ENCODE measurements around the gene PLEKHA6.

Gene PLEKHA6

DNA sequence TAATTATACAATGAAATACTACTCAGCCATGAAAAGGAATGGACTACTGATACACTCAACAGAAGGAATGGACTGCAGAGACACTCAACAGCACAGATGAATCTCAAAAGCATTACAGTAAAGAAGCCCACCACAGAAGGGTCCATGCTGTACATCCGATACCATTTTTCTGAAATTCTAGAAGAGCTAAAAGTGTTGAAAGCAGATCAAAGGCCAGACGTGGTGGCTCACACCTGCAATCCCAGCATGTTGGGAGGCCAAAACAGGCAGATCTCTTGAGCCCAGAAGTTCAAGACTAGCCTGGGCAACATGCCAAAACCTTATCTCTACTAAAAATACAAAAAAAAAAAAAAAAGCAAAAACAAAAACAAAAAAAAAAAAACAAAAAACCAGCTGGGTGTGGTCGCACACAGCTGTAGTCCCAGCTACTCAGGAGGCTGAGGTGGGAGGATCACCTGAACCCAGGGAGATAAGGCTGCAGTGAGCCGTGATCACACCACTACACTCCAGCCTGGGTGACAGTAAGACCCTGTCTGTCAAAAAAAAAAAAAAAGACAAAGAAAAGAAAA is 36.4 kb upstream of the PLEKHA6 start:
- no peak overlapping the region for H3K4me3 Mint-ChIP-seq
- H3K36me3 Mint-ChIP-seq (ENCODE audit: low read depth), result peaks cover 25% of the 10 kb centered on the region
- H3K9me3 Mint-ChIP-seq, result no peaks in the 10 kb centered on the region
- peaks cover 6% of the 10 kb centered on the region for H3K4me1 Mint-ChIP-seq (ENCODE audit: low read depth)
- H3K27me3 Mint-ChIP-seq (ENCODE audit: low read depth), result no peaks in the 10 kb centered on the region
- H3K27ac Mint-ChIP-seq, result no peak overlapping the region

DNA sequence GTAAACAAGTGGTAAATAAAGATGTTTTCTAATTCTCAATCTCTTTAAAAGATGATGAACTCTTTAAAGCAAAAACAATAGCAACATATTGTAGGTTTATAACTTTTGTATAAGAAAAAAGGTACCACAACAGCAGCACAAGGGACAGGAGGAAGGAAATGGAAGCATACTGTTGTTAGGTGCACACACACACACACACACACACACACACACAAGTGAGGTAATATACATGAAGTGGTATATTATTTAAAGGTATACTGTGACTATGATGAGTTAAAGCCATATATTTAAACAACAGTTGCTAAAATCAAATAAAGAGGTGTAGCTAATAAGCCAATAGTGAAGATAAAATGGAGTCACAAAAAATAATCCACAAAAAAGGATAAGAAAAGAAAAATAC is 31.9 kb upstream of the PLEKHA6 start:
- no peaks in the 10 kb centered on the region for H3K9me3 Mint-ChIP-seq
- H3K27ac Mint-ChIP-seq, result no peak overlapping the region
- H3K4me3 Mint-ChIP-seq, result no peak overlapping the region
- H3K27me3 Mint-ChIP-seq (ENCODE audit: low read depth), result no peaks in the 10 kb centered on the region
- H3K4me1 Mint-ChIP-seq (ENCODE audit: low read depth), result peaks cover 1% of the 10 kb centered on the region
- H3K36me3 Mint-ChIP-seq (ENCODE audit: low read depth), result peaks cover 11% of the 10 kb centered on the region

DNA sequence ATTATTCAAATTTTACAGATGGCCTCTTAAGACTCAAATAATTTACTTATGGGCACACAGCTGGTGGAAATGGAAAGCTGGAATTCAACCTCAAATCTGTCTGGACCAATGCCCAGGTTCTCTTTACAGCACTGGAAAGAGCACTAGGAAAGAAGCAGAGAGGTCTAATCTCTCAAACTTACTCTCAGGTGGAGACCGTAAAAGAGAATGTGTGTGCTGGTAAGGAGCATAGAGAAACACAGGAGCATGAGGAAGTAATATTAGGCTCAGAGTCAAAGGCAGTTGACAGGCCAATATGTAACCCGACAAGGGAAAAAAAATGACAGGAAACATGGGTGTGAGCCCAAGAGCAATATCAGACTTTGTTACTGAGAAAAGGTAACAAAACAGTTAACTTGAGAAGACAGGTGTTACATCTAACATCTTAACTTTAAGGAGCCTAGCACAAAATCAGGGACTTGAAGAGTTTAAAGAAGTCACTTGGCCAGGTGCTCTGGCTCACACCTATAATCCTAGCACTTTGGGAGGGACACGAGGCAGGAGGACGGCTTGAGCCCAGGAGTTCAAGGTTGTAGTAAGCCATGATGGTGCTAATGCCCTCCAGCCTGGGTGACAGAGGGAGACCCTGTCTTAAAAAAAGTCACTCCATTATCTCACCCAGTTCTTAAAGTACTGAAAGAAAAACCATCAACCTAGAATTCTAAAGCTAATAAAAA is 31.2 kb upstream of the PLEKHA6 start:
- Mint-ChIP-seq H3K4me3 (no peak overlapping the region), H3K27ac (no peak overlapping the region), H3K4me1 (ENCODE audit: low read depth) (peaks cover 1% of the 10 kb centered on the region), H3K9me3 (no peaks in the 10 kb centered on the region), H3K27me3 (ENCODE audit: low read depth) (no peaks in the 10 kb centered on the region), H3K36me3 (ENCODE audit: low read depth) (peaks cover 9% of the 10 kb centered on the region)

DNA sequence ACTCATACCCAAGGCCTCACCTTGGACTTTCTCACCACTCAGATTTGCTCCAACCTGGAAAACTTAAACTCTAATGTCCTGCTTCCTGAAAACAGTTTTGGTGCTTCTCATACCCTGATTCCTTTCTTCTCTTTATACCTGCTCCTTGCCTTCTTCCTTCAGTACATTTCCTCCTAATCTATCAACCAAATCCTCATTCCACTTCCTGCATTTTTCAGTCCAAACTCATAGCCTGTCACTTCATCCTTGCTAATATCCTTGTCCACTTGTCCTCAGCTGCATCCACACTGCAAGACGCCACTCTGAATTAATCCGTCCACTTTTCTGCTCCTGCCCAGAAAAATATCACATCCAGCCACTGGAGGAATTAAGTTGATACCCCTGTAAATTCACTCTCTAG is 26.0 kb upstream of the PLEKHA6 start:
- H3K36me3 Mint-ChIP-seq (ENCODE audit: low read depth), result peaks cover 2% of the 10 kb centered on the region
- H3K4me1 Mint-ChIP-seq (ENCODE audit: low read depth), result peaks cover 2% of the 10 kb centered on the region
- H3K27me3 Mint-ChIP-seq (ENCODE audit: low read depth), result peaks cover 6% of the 10 kb centered on the region
- H3K27ac Mint-ChIP-seq, result no peak overlapping the region
- H3K4me3 Mint-ChIP-seq, result no peak overlapping the region
- H3K9me3 Mint-ChIP-seq, result no peaks in the 10 kb centered on the region

DNA sequence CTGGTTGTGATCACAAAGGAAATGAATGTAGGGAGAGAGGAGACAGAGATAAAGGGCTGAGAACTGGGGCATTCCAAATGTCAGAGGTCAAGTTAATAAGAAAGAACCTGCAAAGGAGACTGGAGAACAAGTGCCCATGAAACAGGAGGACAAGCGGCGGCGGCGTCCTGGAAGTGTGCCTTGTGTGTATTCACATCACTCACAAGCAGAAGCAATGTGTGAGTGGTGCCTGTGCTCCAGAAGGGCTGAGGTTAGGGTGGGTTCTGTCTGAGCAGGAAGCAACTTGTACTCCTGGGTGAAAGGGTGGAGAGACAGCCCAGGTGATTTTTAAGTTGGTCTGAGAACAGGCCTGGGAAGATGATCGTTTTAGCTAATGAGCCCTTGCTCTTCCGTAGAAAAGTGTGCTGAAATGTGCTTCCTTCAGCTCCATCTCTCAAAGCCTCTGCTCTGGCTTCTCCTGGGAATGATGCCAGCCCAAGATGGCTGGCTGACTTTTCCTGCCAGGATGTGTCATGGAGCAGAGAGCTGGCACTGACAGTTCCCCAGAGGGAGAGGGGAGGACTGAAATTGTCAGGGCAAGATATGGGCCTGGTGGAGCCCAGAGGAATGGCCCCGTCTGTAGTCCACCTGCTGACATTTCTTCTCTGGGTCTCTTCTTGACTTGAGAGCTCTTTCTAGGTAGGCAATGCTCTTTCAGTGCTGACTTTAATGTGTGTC is 25.1 kb upstream of the PLEKHA6 start:
- Mint-ChIP-seq H3K4me1 (ENCODE audit: low read depth) (peaks cover 2% of the 10 kb centered on the region), H3K27me3 (ENCODE audit: low read depth) (peaks cover 15% of the 10 kb centered on the region), H3K4me3 (no peak overlapping the region)

DNA sequence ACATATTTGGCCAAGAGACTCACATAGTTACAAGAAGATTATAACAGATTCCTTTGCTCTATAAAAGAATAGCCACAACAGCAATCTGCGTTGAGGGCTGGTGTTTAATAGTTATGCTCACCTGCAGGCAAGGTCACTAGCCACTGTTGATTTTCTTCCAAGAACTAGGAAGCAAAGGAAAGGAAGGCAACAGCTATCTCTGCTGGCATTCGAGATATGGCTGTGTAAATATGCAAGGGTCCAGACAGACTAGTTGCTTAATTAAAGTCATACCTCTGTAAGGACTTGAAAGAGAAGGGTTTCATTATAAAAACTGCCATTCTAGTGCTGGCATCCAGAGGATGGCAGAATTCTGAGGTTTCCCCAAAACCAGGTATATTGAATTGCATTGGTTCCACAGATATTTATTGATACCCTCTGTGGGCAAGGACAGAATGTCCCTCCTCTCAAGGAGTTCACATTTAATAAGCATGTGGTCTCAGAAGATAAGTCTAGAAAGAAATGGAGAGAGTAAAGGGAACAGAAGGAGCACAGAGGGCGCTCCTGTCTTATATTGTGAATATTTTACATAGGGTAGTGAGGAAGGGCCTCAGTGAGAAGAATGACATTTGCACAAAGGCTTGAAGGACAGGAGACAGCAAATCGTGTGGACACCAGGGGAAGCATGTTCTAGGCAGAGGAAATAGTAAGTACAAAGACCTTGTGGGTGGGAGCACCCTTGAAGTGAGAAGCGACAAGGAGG is 23.6 kb upstream of the PLEKHA6 start:
- Mint-ChIP-seq H3K27ac (no peak overlapping the region), H3K27me3 (ENCODE audit: low read depth) (peaks cover 29% of the 10 kb centered on the region), H3K9me3 (no peaks in the 10 kb centered on the region), H3K36me3 (ENCODE audit: low read depth) (no peaks in the 10 kb centered on the region), H3K4me1 (ENCODE audit: low read depth) (peaks cover 2% of the 10 kb centered on the region), H3K4me3 (no peak overlapping the region)

More for the DNA sequence above, 25.1 kb upstream of the PLEKHA6 start:
- no peak overlapping the region for H3K27ac Mint-ChIP-seq
- no peaks in the 10 kb centered on the region for H3K9me3 Mint-ChIP-seq
- no peaks in the 10 kb centered on the region for H3K36me3 Mint-ChIP-seq (ENCODE audit: low read depth)

DNA sequence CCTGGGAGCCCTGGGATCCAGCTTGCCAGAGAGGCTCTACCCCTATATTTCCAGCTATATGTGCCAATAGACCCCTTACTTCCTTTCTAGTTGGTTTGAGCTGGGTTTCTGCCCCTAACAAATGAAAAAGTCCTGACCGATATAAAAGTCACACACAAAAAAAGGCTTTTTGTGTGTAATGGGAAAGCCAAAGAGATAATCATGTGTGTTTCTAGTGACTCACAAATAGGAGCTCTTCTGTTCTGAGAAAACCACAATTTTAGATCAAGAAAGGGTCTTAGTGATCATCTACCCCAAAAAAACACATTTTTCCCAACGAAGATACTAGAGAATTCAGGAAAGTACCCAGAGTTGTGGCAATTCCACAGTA is 23.0 kb upstream of the PLEKHA6 start:
- Mint-ChIP-seq H3K4me1 (ENCODE audit: low read depth) (peaks cover 8% of the 10 kb centered on the region), H3K9me3 (no peaks in the 10 kb centered on the region), H3K27ac (no peak overlapping the region), H3K36me3 (ENCODE audit: low read depth) (no peaks in the 10 kb centered on the region), H3K4me3 (no peak overlapping the region), H3K27me3 (ENCODE audit: low read depth) (peaks cover 35% of the 10 kb centered on the region)

DNA sequence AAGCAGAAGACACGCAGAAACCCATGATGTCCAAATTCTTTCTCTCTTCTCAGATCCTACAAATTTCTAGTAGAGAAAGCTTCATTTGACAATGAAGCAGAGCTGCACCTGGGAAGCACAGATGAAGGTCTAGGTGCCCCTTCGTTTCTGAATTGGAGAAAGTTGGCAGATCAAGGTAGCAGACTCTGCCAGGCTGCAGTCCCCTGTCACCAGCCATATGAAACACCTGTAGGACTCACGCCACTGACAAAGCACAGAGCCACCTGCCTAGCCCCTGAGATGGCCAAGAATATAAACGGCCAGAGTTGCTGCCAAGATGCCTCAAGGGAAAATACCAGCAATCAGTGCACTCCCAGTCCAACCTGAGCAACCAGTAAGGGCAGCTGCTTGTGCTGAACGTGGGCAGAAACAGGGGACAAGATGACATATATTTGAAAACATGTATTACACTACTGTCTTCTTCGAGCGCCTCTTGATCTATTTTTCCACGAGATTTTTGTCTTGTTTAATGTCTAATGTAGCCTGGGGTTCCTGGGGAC is 20.6 kb upstream of the PLEKHA6 start:
- no peaks in the 10 kb centered on the region for H3K9me3 Mint-ChIP-seq
- H3K27me3 Mint-ChIP-seq (ENCODE audit: low read depth), result peaks cover 36% of the 10 kb centered on the region
- no peak overlapping the region for H3K4me3 Mint-ChIP-seq
- peaks cover 12% of the 10 kb centered on the region for H3K4me1 Mint-ChIP-seq (ENCODE audit: low read depth)
- no peak overlapping the region for H3K27ac Mint-ChIP-seq
- H3K36me3 Mint-ChIP-seq (ENCODE audit: low read depth), result no peaks in the 10 kb centered on the region

DNA sequence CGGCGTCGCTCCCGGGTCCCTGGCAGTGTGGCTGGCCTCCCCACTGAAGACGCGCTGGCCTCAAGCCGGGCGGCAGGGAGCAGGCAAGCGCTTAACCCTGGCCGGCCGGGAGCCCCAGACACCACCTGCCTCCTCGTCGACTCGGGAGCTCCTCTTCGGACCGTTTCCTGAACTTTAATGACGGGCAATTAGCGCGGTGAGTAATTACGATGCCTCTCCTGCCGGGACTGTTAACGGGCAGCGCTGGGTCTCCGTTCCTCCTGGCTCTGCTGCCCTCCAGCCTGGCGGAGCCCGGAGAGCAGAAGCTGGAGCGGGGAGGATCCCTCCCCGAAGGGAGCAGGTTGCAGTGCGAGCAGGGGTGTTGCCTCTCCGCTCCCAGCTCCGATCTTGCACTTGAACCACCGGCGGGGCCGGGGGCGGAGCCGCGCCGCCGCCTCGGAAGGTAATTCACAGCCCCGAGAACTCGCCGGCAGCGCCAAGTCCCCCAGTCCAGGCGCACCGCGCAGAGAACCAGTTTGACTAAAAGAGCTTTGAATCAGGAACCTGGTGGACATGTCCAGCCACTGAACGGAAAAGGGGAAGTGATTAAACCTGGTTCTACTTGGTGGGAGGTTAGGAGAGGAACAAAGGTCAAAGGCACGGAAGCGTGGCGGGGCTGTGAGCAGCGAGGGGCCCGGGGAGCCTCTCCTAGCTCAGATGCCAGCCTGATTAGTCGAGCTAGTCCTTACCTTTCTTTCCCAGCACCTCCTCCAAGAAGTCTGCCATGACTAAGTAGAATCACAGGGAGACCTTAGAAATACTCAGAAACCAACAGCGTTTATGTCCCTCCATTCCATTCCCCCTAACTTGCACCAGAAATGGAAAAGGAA is 18.3 kb upstream of the PLEKHA6 start:
- Mint-ChIP-seq H3K27me3 (ENCODE audit: low read depth) (peaks cover 36% of the 10 kb centered on the region), H3K4me3 (peak overlapping the region; percentile 79), H3K9me3 (no peaks in the 10 kb centered on the region), H3K4me1 (ENCODE audit: low read depth) (peaks cover 12% of the 10 kb centered on the region), H3K36me3 (ENCODE audit: low read depth) (no peaks in the 10 kb centered on the region), H3K27ac (no peak overlapping the region)

DNA sequence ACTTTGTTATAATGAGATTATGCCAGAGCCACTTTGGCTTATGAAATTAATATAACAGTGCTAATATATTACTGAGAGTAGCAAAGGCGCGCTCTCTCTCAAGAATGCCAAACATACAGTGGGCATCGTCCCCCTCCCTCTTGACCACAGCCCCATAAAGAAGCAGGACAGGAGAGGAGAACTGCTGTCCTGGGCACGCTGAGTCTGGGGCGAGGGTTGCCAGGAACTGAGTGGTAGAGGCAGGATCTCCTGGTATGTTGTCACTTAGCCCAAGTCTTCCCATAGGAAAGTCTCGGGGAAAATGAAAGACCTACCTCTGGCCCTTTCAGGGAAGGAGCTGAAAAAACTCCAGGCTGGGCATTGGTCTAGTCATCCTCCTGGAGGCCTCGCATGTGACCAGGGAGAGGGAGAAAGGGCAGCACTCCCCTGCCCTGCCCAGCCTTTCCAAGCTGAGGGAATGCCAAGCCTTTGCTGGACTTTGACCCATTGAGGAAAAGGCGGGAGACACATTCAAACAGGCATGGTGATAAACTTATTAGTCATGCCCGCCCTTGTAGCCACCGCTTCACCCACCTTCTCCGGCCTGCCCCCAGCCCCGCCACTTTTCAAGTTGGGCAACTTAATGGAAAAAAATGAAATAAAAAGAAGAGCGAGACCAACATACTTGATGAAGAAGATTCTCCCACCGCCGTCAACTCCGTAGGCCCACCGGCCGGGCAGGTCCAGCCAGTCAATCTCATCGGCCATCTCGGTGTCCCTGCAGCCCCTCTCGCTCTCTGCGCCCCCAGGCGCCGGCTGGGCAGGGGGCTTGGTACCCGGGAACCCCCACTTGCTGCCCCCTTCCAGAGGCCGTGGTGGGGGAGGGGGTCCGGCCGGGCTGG is 17.4 kb upstream of the PLEKHA6 start:
- peaks cover 36% of the 10 kb centered on the region for H3K27me3 Mint-ChIP-seq (ENCODE audit: low read depth)

DNA sequence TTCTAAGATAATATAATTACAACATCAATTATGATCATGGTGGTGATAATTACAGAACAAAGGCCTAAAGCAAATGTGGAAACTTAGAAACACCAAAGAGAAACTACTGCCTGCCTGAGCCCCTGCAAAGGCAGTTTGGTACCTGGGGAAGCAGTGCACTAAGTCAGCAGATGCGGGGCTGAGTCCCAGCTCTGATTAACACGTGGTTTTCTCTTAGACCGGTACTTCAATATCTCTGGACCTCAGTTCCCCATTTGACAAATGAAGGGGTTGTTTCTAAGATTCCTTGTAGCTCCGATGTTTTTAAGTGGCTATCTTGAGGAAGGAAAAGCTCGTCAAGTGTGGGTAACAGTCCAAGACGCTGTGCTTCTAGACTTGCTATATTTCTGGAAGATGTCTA is 16.7 kb upstream of the PLEKHA6 start:
- Mint-ChIP-seq H3K4me1 (ENCODE audit: low read depth) (peaks cover 11% of the 10 kb centered on the region), H3K27me3 (ENCODE audit: low read depth) (peaks cover 34% of the 10 kb centered on the region), H3K9me3 (no peaks in the 10 kb centered on the region), H3K27ac (no peak overlapping the region), H3K4me3 (no peak overlapping the region), H3K36me3 (ENCODE audit: low read depth) (no peaks in the 10 kb centered on the region)

More for the DNA sequence above, 17.4 kb upstream of the PLEKHA6 start:
- Mint-ChIP-seq H3K27ac (no peak overlapping the region), H3K36me3 (ENCODE audit: low read depth) (no peaks in the 10 kb centered on the region), H3K4me3 (peak overlapping the region; percentile 59), H3K9me3 (no peaks in the 10 kb centered on the region), H3K4me1 (ENCODE audit: low read depth) (peaks cover 12% of the 10 kb centered on the region)

DNA sequence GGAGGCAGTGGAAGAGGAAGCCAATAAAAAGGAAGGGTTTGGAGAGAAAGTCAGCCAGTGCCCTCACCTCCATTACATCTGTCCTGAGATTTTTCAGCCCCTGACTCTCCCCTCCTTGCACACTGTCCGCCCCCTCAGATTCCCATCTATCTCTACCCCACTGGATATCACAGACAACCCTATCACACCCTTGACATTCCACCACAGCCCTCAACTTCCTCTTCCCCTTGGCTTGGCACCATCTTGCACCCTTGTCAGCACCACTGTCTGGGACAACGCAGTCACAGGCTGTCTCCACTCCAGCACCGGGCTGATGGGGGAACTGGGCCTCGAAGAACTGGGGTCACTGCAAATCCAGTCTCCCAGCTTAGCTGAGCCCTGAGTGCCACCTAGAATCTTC is 14.2 kb upstream of the PLEKHA6 start:
- H3K4me3 Mint-ChIP-seq, result no peak overlapping the region
- no peak overlapping the region for H3K27ac Mint-ChIP-seq
- H3K36me3 Mint-ChIP-seq (ENCODE audit: low read depth), result no peaks in the 10 kb centered on the region
- peaks cover 10% of the 10 kb centered on the region for H3K4me1 Mint-ChIP-seq (ENCODE audit: low read depth)
- no peaks in the 10 kb centered on the region for H3K9me3 Mint-ChIP-seq
- H3K27me3 Mint-ChIP-seq (ENCODE audit: low read depth), result peaks cover 16% of the 10 kb centered on the region

DNA sequence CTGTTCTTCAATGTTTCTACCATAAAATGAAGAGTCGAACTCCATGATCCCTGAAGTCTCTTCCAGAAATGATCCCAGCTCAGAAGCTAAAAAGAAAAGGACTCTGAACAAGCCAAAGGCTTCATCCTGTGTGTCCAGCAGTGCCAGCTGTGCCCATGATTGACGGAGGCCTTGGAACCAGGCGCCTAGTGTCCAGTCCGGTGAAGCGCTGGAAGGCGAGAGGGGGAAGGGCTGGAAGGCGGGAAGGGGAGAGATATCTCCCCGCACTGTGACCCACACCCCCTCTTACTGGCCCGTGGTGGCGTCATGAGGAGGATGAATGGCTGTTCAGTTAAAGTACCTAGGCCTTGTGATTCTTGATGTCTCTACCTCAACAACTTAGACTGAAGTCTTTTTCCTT is 10.4 kb upstream of the PLEKHA6 start:
- no peak overlapping the region for H3K27ac Mint-ChIP-seq
- no peaks in the 10 kb centered on the region for H3K9me3 Mint-ChIP-seq
- peaks cover under 1% of the 10 kb centered on the region for H3K4me1 Mint-ChIP-seq (ENCODE audit: low read depth)
- H3K27me3 Mint-ChIP-seq (ENCODE audit: low read depth), result peaks cover 5% of the 10 kb centered on the region
- no peak overlapping the region for H3K4me3 Mint-ChIP-seq
- no peaks in the 10 kb centered on the region for H3K36me3 Mint-ChIP-seq (ENCODE audit: low read depth)
